K562 (cell line): ENCODE results near the gene DUSP10.

Source experiments
- ELF1 ChIP-seq: fragments of 200-800 bp; sonication (Bioruptor generic); IDR thresholded peaks from 2 replicates; pipeline ENCODE4 v1.6.1; 2016; ENCODE audit warnings: missing genetic modification characterization, missing compliant biosample characterization
- JUND ChIP-seq, 2 experiments: IDR thresholded peaks; 2 replicates in 1 of 2; 3 replicates in 1 of 2; pipeline ENCODE4 v1.6.1; 2011; ENCODE audit warnings: borderline replicate concordance in 2 of 2, low read depth in 2 of 2, low read length in 2 of 2, improper control_type of control experiment in 1 of 2, missing biosample characterization in 1 of 2, missing genetic modification characterization in 1 of 2, missing genetic modification reagents in 1 of 2
- POLR2AphosphoS5 ChIP-seq: IDR thresholded peaks from 2 replicates; pipeline ENCODE4 v1.6.1; 2011; ENCODE audit warnings: mild to moderate bottlenecking, low read depth, low read length, moderate library complexity; ENCODE audit not compliant: control insufficient read depth, insufficient read depth
- SP2 ChIP-seq: IDR thresholded peaks from 2 replicates; pipeline ENCODE4 v1.6.1; 2011; ENCODE audit warnings: mild to moderate bottlenecking, low read depth, low read length, moderate library complexity; ENCODE audit not compliant: poor library complexity, severe bottlenecking; ENCODE audit errors: extremely low read depth
- SREBF2 ChIP-seq: sonication (generic); formaldehyde crosslinking; IDR thresholded peaks from 2 replicates; pipeline ENCODE4 v1.4.0; 2020; ENCODE audit warnings: mild to moderate bottlenecking, missing genetic modification reagents
- TF ChIP-seq, protein P1 (sequence below): fragments of 450-650 bp; conservative IDR thresholded peaks from 2 replicates; pipeline ENCODE4 v1.6.1; 2016; ENCODE audit warnings: missing genetic modification characterization, low read depth, mild to moderate bottlenecking, missing compliant biosample characterization, moderate library complexity
- TF ChIP-seq, protein P2 (sequence below): sonication (generic); formaldehyde crosslinking; IDR thresholded peaks from 2 replicates; pipeline ENCODE4 v1.8.1; 2023; ENCODE audit warnings: mild to moderate bottlenecking, missing genetic modification reagents

GRCh38 chr1:221756830-221757551 is 15.1 kb upstream of the DUSP10 start:
- TF ChIP-seq, protein P1, sequence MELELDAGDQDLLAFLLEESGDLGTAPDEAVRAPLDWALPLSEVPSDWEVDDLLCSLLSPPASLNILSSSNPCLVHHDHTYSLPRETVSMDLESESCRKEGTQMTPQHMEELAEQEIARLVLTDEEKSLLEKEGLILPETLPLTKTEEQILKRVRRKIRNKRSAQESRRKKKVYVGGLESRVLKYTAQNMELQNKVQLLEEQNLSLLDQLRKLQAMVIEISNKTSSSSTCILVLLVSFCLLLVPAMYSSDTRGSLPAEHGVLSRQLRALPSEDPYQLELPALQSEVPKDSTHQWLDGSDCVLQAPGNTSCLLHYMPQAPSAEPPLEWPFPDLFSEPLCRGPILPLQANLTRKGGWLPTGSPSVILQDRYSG (tag): no peak
- TF ChIP-seq SP2 (no peak), ELF1 (no peak), JUND (IDR thresholded peaks at IDR 0.05; ENCODE audit: borderline replicate concordance, low read depth, low read length) (no peak), JUND (tag; IDR thresholded peaks at IDR 0.05; ENCODE audit: borderline replicate concordance, low read depth, low read length) (no peak), SREBF2 (CRISPR knock-in tag) (no peak), POLR2AphosphoS5 (no peak)
- TF ChIP-seq, protein P2, sequence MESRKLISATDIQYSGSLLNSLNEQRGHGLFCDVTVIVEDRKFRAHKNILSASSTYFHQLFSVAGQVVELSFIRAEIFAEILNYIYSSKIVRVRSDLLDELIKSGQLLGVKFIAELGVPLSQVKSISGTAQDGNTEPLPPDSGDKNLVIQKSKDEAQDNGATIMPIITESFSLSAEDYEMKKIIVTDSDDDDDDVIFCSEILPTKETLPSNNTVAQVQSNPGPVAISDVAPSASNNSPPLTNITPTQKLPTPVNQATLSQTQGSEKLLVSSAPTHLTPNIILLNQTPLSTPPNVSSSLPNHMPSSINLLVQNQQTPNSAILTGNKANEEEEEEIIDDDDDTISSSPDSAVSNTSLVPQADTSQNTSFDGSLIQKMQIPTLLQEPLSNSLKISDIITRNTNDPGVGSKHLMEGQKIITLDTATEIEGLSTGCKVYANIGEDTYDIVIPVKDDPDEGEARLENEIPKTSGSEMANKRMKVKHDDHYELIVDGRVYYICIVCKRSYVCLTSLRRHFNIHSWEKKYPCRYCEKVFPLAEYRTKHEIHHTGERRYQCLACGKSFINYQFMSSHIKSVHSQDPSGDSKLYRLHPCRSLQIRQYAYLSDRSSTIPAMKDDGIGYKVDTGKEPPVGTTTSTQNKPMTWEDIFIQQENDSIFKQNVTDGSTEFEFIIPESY (CRISPR knock-in tag): no peak
